Measurements from ENCODE around the gene PBX1.

DNA sequence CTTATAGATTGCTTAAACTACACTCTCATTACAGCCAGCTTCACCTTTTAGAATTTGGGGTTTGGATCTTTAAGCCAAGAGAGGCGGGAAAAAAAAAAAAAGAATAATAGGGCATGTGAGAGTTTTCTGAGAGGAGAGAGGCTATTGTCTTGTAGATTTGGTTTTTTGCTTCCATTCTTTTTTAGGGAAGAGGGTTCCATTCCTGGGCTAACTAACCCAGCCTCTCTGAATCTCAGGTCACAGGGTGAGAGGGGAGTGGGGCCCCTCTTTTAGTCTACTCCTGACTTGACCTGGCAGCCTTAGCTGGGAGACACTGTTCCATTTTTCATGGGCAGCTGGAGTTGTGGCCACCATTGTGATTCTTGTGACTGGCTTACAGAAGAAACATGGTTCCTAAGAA lies 24.2 kb downstream of the PBX1 start:
- TF ChIP-seq POLR2AphosphoS5 (IDR thresholded peaks at IDR 0.05; ENCODE audit: low read depth, low read length) (no peak), TAF1 (IDR thresholded peaks at IDR 0.05; ENCODE audit: borderline replicate concordance, insufficient read depth, low read length) (no peak)
- TF ChIP-seq, protein P1, sequence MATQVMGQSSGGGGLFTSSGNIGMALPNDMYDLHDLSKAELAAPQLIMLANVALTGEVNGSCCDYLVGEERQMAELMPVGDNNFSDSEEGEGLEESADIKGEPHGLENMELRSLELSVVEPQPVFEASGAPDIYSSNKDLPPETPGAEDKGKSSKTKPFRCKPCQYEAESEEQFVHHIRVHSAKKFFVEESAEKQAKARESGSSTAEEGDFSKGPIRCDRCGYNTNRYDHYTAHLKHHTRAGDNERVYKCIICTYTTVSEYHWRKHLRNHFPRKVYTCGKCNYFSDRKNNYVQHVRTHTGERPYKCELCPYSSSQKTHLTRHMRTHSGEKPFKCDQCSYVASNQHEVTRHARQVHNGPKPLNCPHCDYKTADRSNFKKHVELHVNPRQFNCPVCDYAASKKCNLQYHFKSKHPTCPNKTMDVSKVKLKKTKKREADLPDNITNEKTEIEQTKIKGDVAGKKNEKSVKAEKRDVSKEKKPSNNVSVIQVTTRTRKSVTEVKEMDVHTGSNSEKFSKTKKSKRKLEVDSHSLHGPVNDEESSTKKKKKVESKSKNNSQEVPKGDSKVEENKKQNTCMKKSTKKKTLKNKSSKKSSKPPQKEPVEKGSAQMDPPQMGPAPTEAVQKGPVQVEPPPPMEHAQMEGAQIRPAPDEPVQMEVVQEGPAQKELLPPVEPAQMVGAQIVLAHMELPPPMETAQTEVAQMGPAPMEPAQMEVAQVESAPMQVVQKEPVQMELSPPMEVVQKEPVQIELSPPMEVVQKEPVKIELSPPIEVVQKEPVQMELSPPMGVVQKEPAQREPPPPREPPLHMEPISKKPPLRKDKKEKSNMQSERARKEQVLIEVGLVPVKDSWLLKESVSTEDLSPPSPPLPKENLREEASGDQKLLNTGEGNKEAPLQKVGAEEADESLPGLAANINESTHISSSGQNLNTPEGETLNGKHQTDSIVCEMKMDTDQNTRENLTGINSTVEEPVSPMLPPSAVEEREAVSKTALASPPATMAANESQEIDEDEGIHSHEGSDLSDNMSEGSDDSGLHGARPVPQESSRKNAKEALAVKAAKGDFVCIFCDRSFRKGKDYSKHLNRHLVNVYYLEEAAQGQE (IDR thresholded peaks at IDR 0.05; ENCODE audit: insufficient read depth in 1 of 2, low read depth in 2 of 2, low read length in 2 of 2) = no peak
